HCT116 (cell line): ENCODE data around the gene ARHGAP28. TPM values are rescaled to one million over a fixed set of nuclear protein-coding genes. Genes with fewer than 3 reads are reported as not detected.

ENCODE experiments used
- ATAC-seq: fragments of 200-7000 bp; cut with Tn5 transposase; 2 replicates; pipeline ENCODE4 v1.9.1; 2020; ENCODE audit warnings: mild to moderate bottlenecking, moderate library complexity
- BruUV-seq: library from RNA; stranded (reverse); fragments of 400-500 nt; replicated peaks from 2 replicates; lab custom pipeline; 2021; lab: Mats Ljungman, UMichigan
- CTCF ChIA-PET: fragments of 300-600 bp; sonication (Branson Sonifier 250); formaldehyde crosslinking; loops from one replicate; lab custom pipeline; 2021; ENCODE audit warnings: antibody characterized with exemption; lab: Charles Lee
- POLR2A ChIA-PET: fragments of 300-600, 350-600 bp; sonication (Branson Sonifier 250); formaldehyde crosslinking; loops from one replicate; lab custom pipeline; 2021; ENCODE audit warnings: antibody characterized with exemption; lab: Charles Lee
- RAD21 ChIA-PET, 2 experiments: fragments of 300-600 bp; sonication (Branson Sonifier 250); formaldehyde crosslinking; loops; one replicate each; lab custom pipeline; 2023; ENCODE audit warnings: low total read pairs in 2 of 2; ENCODE audit not compliant: uncharacterized antibody in 2 of 2, unreplicated experiment in 2 of 2, low non-redundant PET in 1 of 2; lab: Charles Lee
- DNase-seq: peaks from one replicate; pipeline ENCODE4 v3.0.0-alpha.2; 2010; ENCODE audit warnings: low read depth, low spot score
- H2AFZ ChIP-seq: fragments of 200-600 bp; shearing (Covaris generic), sonication (generic); 2 replicates; pipeline ENCODE4 v1.6.1; 2017; ENCODE audit warnings: low read depth, mixed run types, mixed read lengths, antibody characterized with exemption, low read length; ENCODE audit not compliant: poor library complexity, severe bottlenecking
- H3K27ac ChIP-seq: 2 replicates; pipeline ENCODE4 v1.5.1; 2012; ENCODE audit warnings: low read depth, low read length
- H3K27me3 ChIP-seq: fragments of 200-600 bp; sonication (generic); 2 replicates; pipeline ENCODE4 v1.6.1; 2016; ENCODE audit warnings: mixed run types, low read length, mixed read lengths; ENCODE audit not compliant: insufficient read depth
- H3K36me3 ChIP-seq, 2 experiments: fragments of 200-500 bp in 1 of 2; fragments of 200-600 bp in 1 of 2; sonication (Bioruptor generic) in 1 of 2; sonication (generic) in 1 of 2; 2 replicates each; pipeline versions ENCODE4 v1.5.1 to v1.6.1; 2014 to 2016; ENCODE audit warnings: low read length in 2 of 2, inconsistent platforms in 1 of 2, mixed read lengths in 1 of 2, mixed run types in 1 of 2; ENCODE audit not compliant: insufficient read depth in 2 of 2, control insufficient read depth in 1 of 2
- H3K4me1 ChIP-seq, 2 experiments: fragments of 200-600 bp in 1 of 2; sonication (generic) in 1 of 2; 2 replicates each; pipeline versions ENCODE4 v1.5.1 to v1.6.1; 2012 to 2017; ENCODE audit warnings: low read length in 2 of 2, inconsistent platforms in 1 of 2, mild to moderate bottlenecking in 1 of 2, mixed read lengths in 1 of 2, mixed run types in 1 of 2, moderate library complexity in 1 of 2; ENCODE audit not compliant: insufficient read depth in 2 of 2, control insufficient read depth in 1 of 2
- H3K4me2 ChIP-seq: fragments of 200-600 bp; sonication (generic); 2 replicates; pipeline ENCODE4 v1.6.1; 2017; ENCODE audit warnings: mixed run types, low read length, mixed read lengths
- H3K4me3 ChIP-seq, 2 experiments: fragments of 200-600 bp in 1 of 2; sonication (generic) in 1 of 2; replicated peaks in 1 of 2; 2 replicates each; pipeline ENCODE4 v1.5.1; 2011 to 2016; ENCODE audit warnings: low read length in 2 of 2, control low read depth in 1 of 2, low read depth in 1 of 2, mild to moderate bottlenecking in 1 of 2, mixed read lengths in 1 of 2, mixed run types in 1 of 2
- H3K79me2 ChIP-seq: fragments of 200-600 bp; sonication (generic); 2 replicates; pipeline ENCODE4 v1.6.1; 2017; ENCODE audit warnings: mild to moderate bottlenecking, mixed run types, low read length, moderate library complexity, mixed read lengths; ENCODE audit not compliant: insufficient read depth
- H3K9ac ChIP-seq: fragments of 200-600 bp; sonication (generic); 2 replicates; pipeline ENCODE4 v1.6.1; 2016; ENCODE audit warnings: low read length, mixed read lengths
- H3K9me2 ChIP-seq: fragments of 200-600 bp; sonication (generic), shearing (Covaris generic); 2 replicates; pipeline ENCODE4 v1.6.1; 2017; ENCODE audit warnings: mixed run types, mild to moderate bottlenecking, moderate library complexity; ENCODE audit not compliant: insufficient read depth
- H3K9me3 ChIP-seq, 2 experiments: fragments of 200-500 bp in 1 of 2; fragments of 200-600 bp in 1 of 2; sonication (Bioruptor generic) in 1 of 2; sonication (generic) in 1 of 2; 2 replicates each; pipeline ENCODE4 v1.6.1; 2014 to 2017; ENCODE audit warnings: low read length in 2 of 2, mixed read lengths in 2 of 2, inconsistent platforms in 1 of 2, low read depth in 1 of 2, mild to moderate bottlenecking in 1 of 2, mixed run types in 1 of 2, moderate library complexity in 1 of 2; ENCODE audit not compliant: control insufficient read depth in 1 of 2, insufficient read depth in 1 of 2
- H4K20me1 ChIP-seq: fragments of 200-600 bp; sonication (generic), shearing (Covaris generic); 2 replicates; pipeline ENCODE4 v1.6.1; 2017; ENCODE audit warnings: mixed run types, mild to moderate bottlenecking, moderate library complexity; ENCODE audit not compliant: insufficient read depth
- CBX3 ChIP-seq: IDR thresholded peaks from 2 replicates; pipeline ENCODE4 v1.6.1; 2012; ENCODE audit warnings: low read depth
- CEBPB ChIP-seq: IDR thresholded peaks from 2 replicates; pipeline ENCODE4 v1.6.1; 2012; ENCODE audit warnings: low read depth
- EZH2 ChIP-seq: fragments of 200-600 bp; sonication (generic); IDR thresholded peaks from 2 replicates; pipeline ENCODE4 v1.6.1; 2017; ENCODE audit warnings: antibody characterized with exemption, mixed run types
- FOSL1 ChIP-seq: IDR thresholded peaks from 2 replicates; pipeline ENCODE4 v1.6.1; 2012; ENCODE audit warnings: low read depth
- POLR2A ChIP-seq: IDR thresholded peaks from 2 replicates; pipeline ENCODE4 v1.7.0; 2011; ENCODE audit warnings: borderline replicate concordance; ENCODE audit not compliant: insufficient read depth, insufficient read length; ENCODE audit errors: extremely low read depth
- RAD21 ChIP-seq: IDR thresholded peaks from 2 replicates; pipeline ENCODE4 v1.6.1; 2012; ENCODE audit warnings: low read depth, mild to moderate bottlenecking
- SIN3A ChIP-seq: IDR thresholded peaks from 2 replicates; pipeline ENCODE4 v1.6.1; 2012; ENCODE audit warnings: low read depth
- SP1 ChIP-seq: IDR thresholded peaks from 2 replicates; pipeline ENCODE4 v1.6.1; 2012; ENCODE audit warnings: low read depth
- SRF ChIP-seq: IDR thresholded peaks from 2 replicates; pipeline ENCODE4 v1.6.1; 2012; ENCODE audit warnings: low read depth
- YY1 ChIP-seq: IDR thresholded peaks from 2 replicates; pipeline ENCODE4 v1.6.1; 2011; ENCODE audit warnings: low read length, low read depth, moderate library complexity, mild to moderate bottlenecking; ENCODE audit not compliant: insufficient replicate concordance; ENCODE audit errors: extremely low read depth
- ZNF274 ChIP-seq: fragments of 200-500 bp; sonication (Bioruptor generic); IDR thresholded peaks from 2 replicates; pipeline ENCODE4 v1.6.1; 2014; ENCODE audit warnings: mild to moderate bottlenecking, low read depth, low read length, inconsistent platforms
- intact Hi-C: fragments of 100-400 bp; cut with micrococcal nuclease; formaldehyde crosslinking; loops from 2 replicates; pipeline ENCODE4 v1.10.0; 2022
- total RNA-seq: library from RNA; stranded (reverse); gene quantifications from one replicate; pipeline ENCODE4 v1.2.1, GENCODE V29; 2021; ENCODE audit not compliant: unreplicated experiment
- TF ChIP-seq, protein P1 (sequence below), 3 experiments: fragments of 200-600 bp in 1 of 3; sonication (generic) in 1 of 3; IDR thresholded peaks in 2 of 3; conservative IDR thresholded peaks in 1 of 3; 2 replicates each; pipeline ENCODE4 v1.5.1; 2012 to 2017; ENCODE audit warnings: low read depth in 2 of 3, low read length in 2 of 3, antibody characterized with exemption in 1 of 3, borderline replicate concordance in 1 of 3, control low read depth in 1 of 3, mild to moderate bottlenecking in 1 of 3, mixed read lengths in 1 of 3, mixed run types in 1 of 3, moderate library complexity in 1 of 3; ENCODE audit not compliant: insufficient read depth in 1 of 3
- TF ChIP-seq, protein P2 (sequence below): IDR thresholded peaks from 2 replicates; pipeline ENCODE4 v1.6.1; 2011; ENCODE audit warnings: mild to moderate bottlenecking, low read length, moderate library complexity; ENCODE audit not compliant: insufficient replicate concordance; ENCODE audit errors: extremely low read depth
- TF ChIP-seq, protein P3 (sequence below): IDR thresholded peaks from 2 replicates; pipeline ENCODE4 v1.6.1; 2012
- TF ChIP-seq, protein P4 (sequence below): IDR thresholded peaks from 2 replicates; pipeline ENCODE4 v1.6.1; 2012

Gene ARHGAP28
- total RNA-seq, 1 experiment from 2014 or later, result not detected

DNA sequence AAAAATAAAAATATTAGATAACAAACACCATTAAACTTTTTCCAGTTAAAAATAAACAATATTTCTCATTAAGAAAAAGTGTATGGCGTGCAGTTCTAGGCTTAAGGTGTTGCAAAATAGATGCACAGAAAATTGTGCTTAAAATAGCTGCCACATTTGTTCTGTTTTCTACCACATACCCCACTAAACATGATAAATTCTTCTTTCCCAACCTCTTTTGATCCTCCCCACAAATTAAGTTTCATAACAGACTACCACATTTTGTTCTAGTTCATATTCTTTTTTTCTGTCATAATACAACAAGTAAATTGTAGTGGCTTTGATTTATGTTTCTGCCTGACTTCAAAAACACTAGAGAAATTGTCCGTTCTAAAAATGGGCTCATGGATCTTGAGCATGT is 64.5 kb downstream of the ARHGAP28 start:
- Histone ChIP-seq H3K4me1 (no peaks in the 10 kb centered on the region), H3K27ac (no peak overlapping the region), H3K9me2 (no peaks in the 10 kb centered on the region), H3K36me3 (no peaks in the 10 kb centered on the region)
- no TSS peak for BruUV-seq
- CTCF ChIA-PET, result no interaction called here
- RAD21 ChIA-PET, result no interaction called here
- TF ChIP-seq ZNF274 (no peak), YY1 (no peak)
- TF ChIP-seq, protein P1, sequence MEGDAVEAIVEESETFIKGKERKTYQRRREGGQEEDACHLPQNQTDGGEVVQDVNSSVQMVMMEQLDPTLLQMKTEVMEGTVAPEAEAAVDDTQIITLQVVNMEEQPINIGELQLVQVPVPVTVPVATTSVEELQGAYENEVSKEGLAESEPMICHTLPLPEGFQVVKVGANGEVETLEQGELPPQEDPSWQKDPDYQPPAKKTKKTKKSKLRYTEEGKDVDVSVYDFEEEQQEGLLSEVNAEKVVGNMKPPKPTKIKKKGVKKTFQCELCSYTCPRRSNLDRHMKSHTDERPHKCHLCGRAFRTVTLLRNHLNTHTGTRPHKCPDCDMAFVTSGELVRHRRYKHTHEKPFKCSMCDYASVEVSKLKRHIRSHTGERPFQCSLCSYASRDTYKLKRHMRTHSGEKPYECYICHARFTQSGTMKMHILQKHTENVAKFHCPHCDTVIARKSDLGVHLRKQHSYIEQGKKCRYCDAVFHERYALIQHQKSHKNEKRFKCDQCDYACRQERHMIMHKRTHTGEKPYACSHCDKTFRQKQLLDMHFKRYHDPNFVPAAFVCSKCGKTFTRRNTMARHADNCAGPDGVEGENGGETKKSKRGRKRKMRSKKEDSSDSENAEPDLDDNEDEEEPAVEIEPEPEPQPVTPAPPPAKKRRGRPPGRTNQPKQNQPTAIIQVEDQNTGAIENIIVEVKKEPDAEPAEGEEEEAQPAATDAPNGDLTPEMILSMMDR (IDR thresholded peaks at IDR 0.05 in 2 of 3, conservative IDR thresholded peaks at IDR 0.05 in 1 of 3; ENCODE audit: borderline replicate concordance in 1 of 3, insufficient read depth in 1 of 3, low read depth in 2 of 3, low read length in 2 of 3), result no peak
- TF ChIP-seq, all 23 proteins: peak for 0
- no peak overlapping the region for H3K4me3 ChIP-seq
- no peaks in the 10 kb centered on the region for H4K20me1 ChIP-seq
- no peak overlapping the region for H3K9ac ChIP-seq
- H3K79me2 ChIP-seq, result no peaks in the 10 kb centered on the region
- intact Hi-C loops, result no loop called here
- H2AFZ ChIP-seq, result no peak overlapping the region
- H3K4me2 ChIP-seq, result no peak overlapping the region
- H3K27me3 ChIP-seq, result no peaks in the 10 kb centered on the region
- ATAC-seq (no peak), DNase-seq (no peak)
- peaks cover 11 to 16% of the 10 kb centered on the region in 2 experiments; a peak in 2 of 4 replicates for H3K9me3 ChIP-seq
- POLR2A ChIA-PET, result no interaction called here

DNA sequence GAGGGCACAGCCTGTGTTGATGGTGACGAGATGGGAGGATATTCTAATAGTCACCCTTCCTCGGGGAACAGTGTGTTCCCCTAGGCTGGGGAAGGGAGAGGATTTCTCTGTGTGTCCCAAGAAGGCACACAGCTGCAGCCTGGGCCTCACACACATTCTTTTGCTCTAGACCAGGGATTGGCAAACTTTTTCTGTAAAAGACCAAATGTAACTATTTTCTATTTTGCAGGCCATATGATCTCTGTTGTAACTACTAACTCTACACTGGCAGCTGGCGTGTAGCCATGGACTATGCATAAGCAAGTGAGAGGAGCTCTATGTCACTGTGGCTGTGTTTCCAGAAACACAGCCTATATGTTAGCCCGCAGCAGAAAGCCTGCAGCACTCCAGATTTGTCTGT is 65.8 kb downstream of the ARHGAP28 start:
- Histone ChIP-seq H3K27me3 (no peaks in the 10 kb centered on the region), H3K4me3 (no peak overlapping the region), H3K9ac (no peak overlapping the region), H2AFZ (no peak overlapping the region), H3K79me2 (no peaks in the 10 kb centered on the region), H3K9me3 (peaks cover 11 to 16% of the 10 kb centered on the region in 2 experiments; a peak in 2 of 4 replicates), H3K36me3 (no peaks in the 10 kb centered on the region), H3K27ac (no peak overlapping the region), H4K20me1 (no peaks in the 10 kb centered on the region), H3K9me2 (no peaks in the 10 kb centered on the region), H3K4me1 (no peaks in the 10 kb centered on the region), H3K4me2 (no peak overlapping the region)
- DNase-seq, result no peak
- intact Hi-C loops, result no loop called here
- ChIA-PET CTCF (no interaction called here), POLR2A (no interaction called here), RAD21 (no interaction called here)
- ATAC-seq, result no peak
- BruUV-seq, result no TSS peak
- no peak for TF ChIP-seq SP1
- TF ChIP-seq EZH2, result no peak
- TF ChIP-seq, protein P2, sequence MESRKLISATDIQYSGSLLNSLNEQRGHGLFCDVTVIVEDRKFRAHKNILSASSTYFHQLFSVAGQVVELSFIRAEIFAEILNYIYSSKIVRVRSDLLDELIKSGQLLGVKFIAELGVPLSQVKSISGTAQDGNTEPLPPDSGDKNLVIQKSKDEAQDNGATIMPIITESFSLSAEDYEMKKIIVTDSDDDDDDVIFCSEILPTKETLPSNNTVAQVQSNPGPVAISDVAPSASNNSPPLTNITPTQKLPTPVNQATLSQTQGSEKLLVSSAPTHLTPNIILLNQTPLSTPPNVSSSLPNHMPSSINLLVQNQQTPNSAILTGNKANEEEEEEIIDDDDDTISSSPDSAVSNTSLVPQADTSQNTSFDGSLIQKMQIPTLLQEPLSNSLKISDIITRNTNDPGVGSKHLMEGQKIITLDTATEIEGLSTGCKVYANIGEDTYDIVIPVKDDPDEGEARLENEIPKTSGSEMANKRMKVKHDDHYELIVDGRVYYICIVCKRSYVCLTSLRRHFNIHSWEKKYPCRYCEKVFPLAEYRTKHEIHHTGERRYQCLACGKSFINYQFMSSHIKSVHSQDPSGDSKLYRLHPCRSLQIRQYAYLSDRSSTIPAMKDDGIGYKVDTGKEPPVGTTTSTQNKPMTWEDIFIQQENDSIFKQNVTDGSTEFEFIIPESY, result no peak
- no peak for TF ChIP-seq POLR2A
- no peak for TF ChIP-seq SRF
- TF ChIP-seq CBX3, result no peak
- no peak for TF ChIP-seq CEBPB
- TF ChIP-seq RAD21, result no peak
- TF ChIP-seq, protein P3, sequence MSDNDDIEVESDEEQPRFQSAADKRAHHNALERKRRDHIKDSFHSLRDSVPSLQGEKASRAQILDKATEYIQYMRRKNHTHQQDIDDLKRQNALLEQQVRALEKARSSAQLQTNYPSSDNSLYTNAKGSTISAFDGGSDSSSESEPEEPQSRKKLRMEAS, result no peak
- no peak for TF ChIP-seq FOSL1
- TF ChIP-seq ZNF274, result no peak
- TF ChIP-seq SIN3A, result no peak
- TF ChIP-seq, protein P4, sequence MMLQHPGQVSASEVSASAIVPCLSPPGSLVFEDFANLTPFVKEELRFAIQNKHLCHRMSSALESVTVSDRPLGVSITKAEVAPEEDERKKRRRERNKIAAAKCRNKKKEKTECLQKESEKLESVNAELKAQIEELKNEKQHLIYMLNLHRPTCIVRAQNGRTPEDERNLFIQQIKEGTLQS, result no peak
